ENCODE data around the gene CPM. TPM values are rescaled to one million over a fixed set of nuclear protein-coding genes. Genes with fewer than 3 reads are reported as not detected.
"Not testable (repeated sequence)": the region's sequence is repeated elsewhere in the genome, so short reads cannot be mapped to it uniquely, and the experiment has no call there.

Gene CPM
- total and polyA plus RNA-seq, 7 experiments from 2014 or later = 0.06 to 5.9 (median 1.8) TPM

- Histone ChIP-seq H3K9me3 (ENCODE audit: control insufficient read depth in 2 of 3, low read length in 3 of 3) (no peaks in the 10 kb centered on the region), H3K4me3 (ENCODE audit: low read length) (peak overlapping the region; percentile 79), H3K4me1 (ENCODE audit: control insufficient read depth in 2 of 2, insufficient read depth in 2 of 2, low read length in 2 of 2) (peaks cover 3 to 13% of the 10 kb centered on the region in 2 donors), H3K36me3 (ENCODE audit: control insufficient read depth in 2 of 3, insufficient read depth in 3 of 3, low read length in 3 of 3) (peaks cover 0 to 21% (median under 1%) of the 10 kb centered on the region in 3 experiments), H3K27me3 (ENCODE audit: control insufficient read depth in 2 of 2, insufficient read depth in 2 of 2, low read length in 2 of 2) (no peaks in the 10 kb centered on the region), H3K27ac (ENCODE audit: low read depth, low read length) (peak overlapping the region; percentile 96)
- ATAC-seq = no peak
- Mint-ChIP-seq H3K9me3 (no peaks in the 10 kb centered on the region), H3K4me1 (peaks cover 11 to 60% (median 42%) of the 10 kb centered on the region in 7 donors), H3K27ac (peak overlapping the region; percentile 96 to 100 (median 97)), H3K27me3 (no peaks in the 10 kb centered on the region), H3K4me3 (peak overlapping the region; percentile 87 to 100 (median 96)), H3K36me3 (peaks cover 0 to 38% (median 17%) of the 10 kb centered on the region in 5 donors)
- intact Hi-C loops (cut with micrococcal nuclease) = loop anchor here (2.0 to 5.0 kb wide), 11 partner anchors 37 to 929 kb away; partner anchors contain the start of genes CPM (in 2 of the 2), CPSF6 (in 1 of the 2) and RAB3IP (in 1 of the 2)
- ChIA-PET CTCF (interaction anchor here (1.5 to 3.0 kb wide), 2 partner anchors 8 to 10 kb away, joined by 4 to 10 read pairs; no protein-coding TSS in a partner anchor), POLR2A (interaction anchor here (0.6 to 3.2 kb wide), 9 partner anchors 13 to 1541 kb away, joined by 3 to 55 read pairs (median 4); partner anchors contain the start of genes CAND1, MDM1, NUP107 and RAP1B)
- no peak for DNase-seq
Observed at GRCh38 chr12:68809190-68810026, 123.6 kb downstream of the CPM start.

DNA sequence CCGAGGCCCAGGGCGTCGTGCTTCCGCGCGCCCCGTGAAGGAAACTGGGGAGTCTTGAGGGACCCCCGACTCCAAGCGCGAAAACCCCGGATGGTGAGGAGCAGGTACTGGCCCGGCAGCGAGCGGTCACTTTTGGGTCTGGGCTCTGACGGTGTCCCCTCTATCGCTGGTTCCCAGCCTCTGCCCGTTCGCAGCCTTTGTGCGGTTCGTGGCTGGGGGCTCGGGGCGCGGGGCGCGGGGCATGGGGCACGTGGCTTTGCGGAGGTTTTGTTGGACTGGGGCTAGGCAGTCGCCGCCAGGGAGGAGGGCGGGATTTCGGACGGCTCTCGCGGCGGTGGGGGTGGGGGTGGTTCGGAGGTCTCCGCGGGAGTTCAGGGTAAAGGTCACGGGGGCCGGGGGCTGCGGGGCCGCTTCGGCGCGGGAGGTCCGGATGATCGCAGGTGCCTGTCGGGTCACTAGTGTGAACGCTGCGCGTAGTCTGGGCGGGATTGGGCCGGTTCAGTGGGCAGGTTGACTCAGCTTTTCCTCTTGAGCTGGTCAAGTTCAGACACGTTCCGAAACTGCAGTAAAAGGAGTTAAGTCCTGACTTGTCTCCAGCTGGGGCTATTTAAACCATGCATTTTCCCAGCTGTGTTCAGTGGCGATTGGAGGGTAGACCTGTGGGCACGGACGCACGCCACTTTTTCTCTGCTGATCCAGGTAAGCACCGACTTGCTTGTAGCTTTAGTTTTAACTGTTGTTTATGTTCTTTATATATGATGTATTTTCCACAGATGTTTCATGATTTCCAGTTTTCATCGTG, 124.4 kb downstream of the CPM start:
- peaks cover 0 to 35% (median 17%) of the 10 kb centered on the region in 5 donors for H3K36me3 Mint-ChIP-seq
- CTCF ChIA-PET = interaction anchor here (1.5 to 3.0 kb wide), 4 partner anchors 9 to 62 kb away, joined by 4 to 10 read pairs (median 7); partner anchors contain the start of gene SLC35E3

DNA sequence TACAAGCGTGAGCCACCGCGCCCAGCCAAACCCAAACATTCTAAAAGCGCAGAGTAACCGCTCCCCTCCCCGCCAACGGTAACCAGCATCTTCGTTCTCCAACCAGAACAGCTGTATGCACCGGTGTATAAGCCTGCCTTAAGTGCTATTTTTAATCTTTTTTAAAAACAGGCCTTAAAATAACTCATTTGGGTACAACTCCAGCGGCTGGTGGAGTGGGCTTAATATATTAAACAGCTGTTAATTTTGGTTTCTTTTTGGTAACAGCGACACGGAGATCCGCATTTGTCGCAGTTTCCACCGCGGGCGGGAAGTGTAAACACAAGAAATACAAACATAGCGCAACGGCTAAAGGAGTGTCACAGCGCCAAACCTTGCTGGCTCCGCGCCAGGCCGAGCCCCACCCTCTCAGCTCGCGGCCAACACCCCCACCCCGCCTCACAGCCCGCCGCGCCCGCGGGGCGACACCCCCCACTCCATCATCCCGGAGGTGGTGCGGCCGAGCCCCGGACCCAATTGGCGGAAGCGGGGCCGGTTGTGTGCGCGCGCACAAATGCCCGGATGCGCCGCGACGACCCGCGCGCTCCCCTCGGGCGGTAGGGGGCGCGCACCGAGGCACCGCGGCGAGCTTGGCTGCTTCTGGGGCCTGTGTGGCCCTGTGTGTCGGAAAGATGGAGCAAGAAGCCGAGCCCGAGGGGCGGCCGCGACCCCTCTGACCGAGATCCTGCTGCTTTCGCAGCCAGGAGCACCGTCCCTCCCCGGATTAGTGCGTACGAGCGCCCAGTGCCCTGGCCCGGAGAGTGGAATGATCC, 125.2 kb downstream of the CPM start, which contains the start of gene MDM2:
TSS of gene MDM2 (plus strand) at position 602 of the 812 bp plus-strand sequence. CDS start 301 bp downstream, outside the sequence.
- Histone ChIP-seq H3K27ac (ENCODE audit: low read depth, low read length) (peak within 1 kb of the TSS; percentile 96), H3K4me3 (ENCODE audit: low read length) (peak within 1 kb of the TSS; percentile 79), H3K36me3 (ENCODE audit: control insufficient read depth in 2 of 3, insufficient read depth in 3 of 3, low read length in 3 of 3) (peaks cover 0 to 13% (median 0%) of the 10 kb centered on the region in 3 experiments), H3K4me1 (ENCODE audit: control insufficient read depth in 2 of 2, insufficient read depth in 2 of 2, low read length in 2 of 2) (peaks cover 3 to 13% of the 10 kb centered on the region in 2 donors), H3K9me3 (ENCODE audit: control insufficient read depth in 2 of 3, low read length in 3 of 3) (no peaks in the 10 kb centered on the region), H3K27me3 (ENCODE audit: control insufficient read depth in 2 of 2, insufficient read depth in 2 of 2, low read length in 2 of 2) (no peaks in the 10 kb centered on the region)
- H3K4me3 Mint-ChIP-seq = peak within 1 kb of the TSS; percentile 87 to 100 (median 96)
- POLR2A ChIA-PET = interaction anchor here (0.5 to 3.2 kb wide), 26 partner anchors 10 to 1539 kb away, joined by 3 to 55 read pairs (median 5); partner anchors contain the start of genes CAND1, MDM1, NUP107 and RAP1B
- no peaks in the 10 kb centered on the region for H3K27me3 Mint-ChIP-seq
- ATAC-seq = peak; percentile 97
- no peaks in the 10 kb centered on the region for H3K9me3 Mint-ChIP-seq
- DNase-seq = peak; percentile 94 to 98 (median 96)
- peaks cover 0 to 28% (median 12%) of the 10 kb centered on the region in 5 donors for H3K36me3 Mint-ChIP-seq
- intact Hi-C loops (cut with micrococcal nuclease) = loop anchor here (1.0 to 5.0 kb wide), 23 partner anchors 23 to 1538 kb away; partner anchors contain the start of genes CAND1 (in 2 of the 2), CPM (in 2 of the 2), CPSF6 (in 2 of the 2) and MDM1 (in 2 of the 2)
- peak within 1 kb of the TSS; percentile 96 to 100 (median 97) for H3K27ac Mint-ChIP-seq
- peaks cover 6 to 47% (median 29%) of the 10 kb centered on the region in 7 donors for H3K4me1 Mint-ChIP-seq
- CTCF ChIA-PET = interaction anchor here (0.5 to 3.0 kb wide), 10 partner anchors 8 to 559 kb away, joined by 3 to 10 read pairs (median 4); partner anchors contain the start of genes MDM1 and SLC35E3

More for the DNA sequence above, 124.4 kb downstream of the CPM start:
- Histone ChIP-seq H3K4me1 (ENCODE audit: control insufficient read depth in 2 of 2, insufficient read depth in 2 of 2, low read length in 2 of 2) (peaks cover 3 to 13% of the 10 kb centered on the region in 2 donors), H3K27ac (ENCODE audit: low read depth, low read length) (peak overlapping the region; percentile 96), H3K27me3 (ENCODE audit: control insufficient read depth in 2 of 2, insufficient read depth in 2 of 2, low read length in 2 of 2) (no peaks in the 10 kb centered on the region), H3K4me3 (ENCODE audit: low read length) (peak overlapping the region; percentile 79), H3K36me3 (ENCODE audit: control insufficient read depth in 2 of 3, insufficient read depth in 3 of 3, low read length in 3 of 3) (peaks cover 0 to 19% (median 0%) of the 10 kb centered on the region in 3 experiments), H3K9me3 (ENCODE audit: control insufficient read depth in 2 of 3, low read length in 3 of 3) (no peaks in the 10 kb centered on the region)
- Mint-ChIP-seq H3K4me3 (peak overlapping the region; percentile 87 to 100 (median 96)), H3K9me3 (no peaks in the 10 kb centered on the region), H3K27ac (peak overlapping the region; percentile 96 to 100 (median 97)), H3K27me3 (no peaks in the 10 kb centered on the region), H3K4me1 (peaks cover 7 to 55% (median 37%) of the 10 kb centered on the region in 7 donors)
- intact Hi-C loops (cut with micrococcal nuclease) = loop anchor here (1.0 to 5.0 kb wide), 18 partner anchors 22 to 1539 kb away; partner anchors contain the start of genes CPM (in 2 of the 2), CPSF6 (in 2 of the 2), NUP107 (in 2 of the 2) and CAND1 (in 1 of the 2)
- POLR2A ChIA-PET = interaction anchor here (0.6 to 3.2 kb wide), 20 partner anchors 9 to 1540 kb away, joined by 3 to 55 read pairs (median 5); partner anchors contain the start of genes CAND1, MDM1, NUP107 and RAP1B
- ATAC-seq (peak; percentile 18), DNase-seq (peak; percentile 20 to 78 (median 26))

- Mint-ChIP-seq H3K4me1 (peaks cover under 1 to 41% (median 24%) of the 10 kb centered on the region in 7 donors), H3K4me3 (peak overlapping the region; percentile 87 to 100 (median 96))
Observed at GRCh38 chr12:68807274-68807575, 125.7 kb downstream of the CPM start.

More at GRCh38 chr12:68807274-68807575, 125.7 kb downstream of the CPM start:
- Mint-ChIP-seq H3K36me3 (peaks cover 0 to 25% (median 12%) of the 10 kb centered on the region in 5 donors), H3K27ac (peak overlapping the region; percentile 96 to 100 (median 97))
- not testable (repeated sequence) for H3K27me3 ChIP-seq (ENCODE audit: control insufficient read depth in 2 of 2, insufficient read depth in 2 of 2, low read length in 2 of 2); H3K36me3 ChIP-seq (ENCODE audit: control insufficient read depth in 2 of 3, insufficient read depth in 3 of 3, low read length in 3 of 3); ATAC-seq; H3K9me3 Mint-ChIP-seq; H3K9me3 ChIP-seq (ENCODE audit: control insufficient read depth in 2 of 3, low read length in 3 of 3); H3K27me3 Mint-ChIP-seq
- ChIA-PET CTCF (interaction anchor here (0.5 to 3.0 kb wide), 7 partner anchors 10 to 559 kb away, joined by 3 to 10 read pairs (median 4); partner anchors contain the start of genes MDM1 and SLC35E3), POLR2A (interaction anchor here (0.5 to 3.2 kb wide), 21 partner anchors 9 to 1538 kb away, joined by 3 to 55 read pairs (median 5); partner anchors contain the start of genes CAND1, MDM1, NUP107 and RAP1B)
- peak in 1 of 9 donors; percentile 53 for DNase-seq
- Histone ChIP-seq H3K4me1 (ENCODE audit: control insufficient read depth in 2 of 2, insufficient read depth in 2 of 2, low read length in 2 of 2) (peaks cover 3 to 13% of the 10 kb centered on the region in 2 donors), H3K4me3 (ENCODE audit: low read length) (peak overlapping the region; percentile 79), H3K27ac (ENCODE audit: low read depth, low read length) (peak overlapping the region; percentile 96)
- intact Hi-C loops (cut with micrococcal nuclease) = loop anchor here (1.0 to 5.0 kb wide), 15 partner anchors 35 to 1538 kb away; partner anchors contain the start of genes CAND1 (in 1 of the 2), CCT2 (in 1 of the 2), MDM1 (in 1 of the 2) and RAP1B (in 1 of the 2)
